HCEC 1CT (cell line): Measurements from ENCODE around the gene THBS2.

Experiments used
- DNase-seq: peaks from one replicate; pipeline ENCODE4 v3.0.0-alpha.2; 2017

The THBS2 gene

DNA sequence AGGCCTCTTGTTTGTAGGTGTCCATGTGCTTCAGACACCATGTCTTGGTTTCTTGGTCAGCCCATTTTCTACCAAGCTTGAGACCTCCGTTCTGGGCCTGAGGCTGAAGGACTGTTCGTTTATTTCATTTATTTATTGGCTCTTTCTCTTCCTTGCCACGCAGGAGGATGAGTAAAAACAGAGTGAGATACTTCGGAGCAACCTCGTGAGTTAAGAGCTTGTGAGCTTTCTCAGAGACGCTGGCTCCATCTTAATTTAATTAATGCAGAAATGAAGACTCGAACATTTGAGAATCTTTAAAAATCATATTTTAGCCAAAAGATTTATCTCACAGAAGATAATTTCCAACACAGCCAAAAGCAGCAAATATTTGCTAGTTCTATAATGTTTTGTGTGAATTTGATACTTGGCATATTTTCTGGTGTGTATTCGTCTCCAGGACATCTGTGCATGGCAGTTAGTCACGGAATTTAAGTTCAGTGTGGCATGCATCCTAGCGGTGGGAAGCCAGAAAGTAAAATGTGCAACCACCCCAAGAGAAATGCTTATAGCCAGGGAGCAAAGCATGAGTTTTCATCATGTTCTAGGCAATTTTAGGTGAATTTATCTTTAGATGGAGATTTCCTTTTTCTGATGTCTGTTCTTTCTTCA lies 76.0 kb downstream of the THBS2 start:
- DNase-seq: no peak

DNA sequence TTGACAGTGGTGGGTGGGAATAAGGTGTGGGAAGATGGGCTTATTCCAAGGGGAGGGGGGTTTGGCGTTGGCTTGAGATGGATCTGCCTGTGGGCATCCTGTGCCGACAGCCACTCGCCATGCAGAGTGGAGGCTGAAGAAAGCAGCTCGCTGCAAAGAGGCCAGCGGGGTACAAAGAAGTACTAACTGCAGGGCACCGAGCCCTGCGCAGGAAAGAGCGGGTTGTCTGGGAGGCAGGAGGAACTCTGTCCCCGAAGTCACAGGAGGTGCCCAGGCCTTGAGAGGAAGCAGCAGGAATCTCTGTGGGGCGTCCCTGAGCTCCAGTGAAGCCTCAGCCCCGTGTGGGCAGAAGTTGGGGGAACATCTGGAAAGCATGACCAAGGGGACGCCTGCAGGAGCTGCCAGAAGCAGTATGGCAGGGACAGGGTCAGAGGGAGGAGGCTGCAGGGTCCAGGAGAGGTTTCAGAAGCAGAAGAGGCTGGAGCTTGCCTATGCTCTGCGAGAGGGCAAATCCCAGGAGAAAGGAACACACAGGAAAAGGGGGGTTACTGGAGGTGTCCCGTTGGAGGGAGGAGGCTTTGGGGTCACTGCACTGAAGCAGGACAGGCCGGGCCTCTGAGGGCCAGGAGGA lies 77.2 kb downstream of the THBS2 start:
- DNase-seq: no peak

DNA sequence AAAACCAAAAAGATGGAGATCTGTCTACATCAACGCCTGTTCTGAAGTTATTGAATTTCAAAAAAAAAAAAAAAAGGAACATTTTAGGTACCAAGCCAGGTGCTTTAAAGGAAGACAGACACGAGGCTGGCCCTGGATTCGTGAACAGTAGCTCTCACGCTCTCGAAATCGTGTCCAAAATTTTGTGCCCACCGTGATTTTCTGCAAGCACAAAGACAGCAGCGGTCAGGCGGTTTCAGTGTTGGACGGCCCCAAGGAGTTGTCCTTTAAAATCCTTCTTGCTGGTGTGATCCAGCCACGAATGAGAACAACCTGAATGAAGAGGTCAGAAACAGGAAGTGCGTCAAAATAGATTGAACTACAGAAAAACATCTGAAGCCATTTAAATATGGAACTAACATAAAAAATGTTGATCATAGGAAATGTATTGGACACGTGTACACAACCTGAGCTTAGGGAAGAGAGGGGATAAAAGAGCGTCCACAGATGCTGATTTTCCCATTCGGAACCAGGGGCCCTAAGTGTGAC lies 78.2 kb downstream of the THBS2 start:
- DNase-seq: no peak

DNA sequence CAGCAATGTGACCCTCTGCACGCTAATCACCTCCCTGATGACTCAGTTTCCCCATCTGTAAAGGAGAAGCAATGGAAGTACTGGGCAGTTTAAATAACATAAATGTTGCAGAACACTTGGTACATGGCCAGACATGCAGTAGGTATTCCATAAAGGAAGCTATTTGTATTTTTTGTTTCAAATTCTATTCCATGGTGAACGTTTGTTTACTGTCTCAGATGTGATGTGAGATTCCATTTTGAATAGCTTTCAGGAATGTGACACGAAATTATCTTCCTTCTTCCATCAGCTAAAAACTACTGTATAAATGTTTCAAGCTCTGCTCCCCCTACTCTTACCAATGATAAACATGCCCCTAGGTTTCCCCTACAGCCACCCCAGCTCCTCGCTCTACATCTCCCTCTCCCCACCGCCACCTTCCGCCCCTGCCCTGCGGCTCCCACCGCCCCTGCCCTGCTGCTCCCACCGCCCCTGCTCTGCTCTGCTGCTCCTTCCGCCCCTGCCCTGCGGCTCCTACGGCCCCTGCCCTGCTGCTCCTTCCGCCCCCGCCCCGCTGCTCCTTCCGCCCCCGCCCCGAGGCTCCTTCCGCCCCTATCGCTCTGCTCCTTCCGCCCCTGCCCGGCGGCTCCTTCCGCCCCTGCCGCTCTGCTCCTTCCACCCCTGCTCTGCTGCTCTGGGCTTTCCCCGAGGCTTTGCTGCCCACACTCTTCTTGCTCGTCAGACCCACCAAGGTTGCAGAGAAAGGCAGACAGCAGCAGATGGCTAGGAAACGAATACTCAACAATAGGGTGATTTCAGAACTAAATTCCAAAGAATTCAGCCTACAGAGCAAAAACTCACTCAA lies 78.9 kb downstream of the THBS2 start:
- no peak for DNase-seq

- DNase-seq: peak; percentile 7
These were observed 79.9 kb downstream of the THBS2 start for GRCh38 chr6:169173532-169174268.

- no peak for DNase-seq
These were observed 80.7 kb downstream of the THBS2 start for GRCh38 chr6:169172946-169173345.

GRCh38 chr6:169172456-169172855 lies 81.2 kb downstream of the THBS2 start:
- DNase-seq: peak; percentile 65

- peak; percentile 35 for DNase-seq
These were observed 81.7 kb downstream of the THBS2 start for GRCh38 chr6:169171951-169172350.

GRCh38 chr6:169171016-169171415 lies 82.6 kb downstream of the THBS2 start:
- no peak for DNase-seq

DNA sequence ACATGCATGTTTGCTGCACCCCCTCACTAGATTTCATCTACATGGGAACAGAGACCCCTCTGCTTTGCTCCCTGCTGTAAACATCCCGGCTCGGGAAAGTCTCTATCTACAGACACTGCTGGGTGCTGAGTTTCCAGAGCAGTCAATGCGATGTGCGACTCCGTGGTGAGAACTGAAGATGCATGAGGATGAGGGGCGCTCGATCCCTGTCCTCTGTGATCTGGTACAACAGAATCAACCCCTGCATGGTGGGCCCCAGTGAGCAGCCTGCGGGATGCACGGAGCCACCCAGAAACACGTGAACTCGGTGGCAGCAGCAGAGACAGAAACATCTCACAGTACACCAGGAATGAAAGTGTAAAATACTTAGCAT lies 83.1 kb downstream of the THBS2 start:
- DNase-seq: no peak

- no peak for DNase-seq
These were observed 83.6 kb downstream of the THBS2 start for GRCh38 chr6:169169941-169170582.

GRCh38 chr6:169169375-169169774 lies 84.3 kb downstream of the THBS2 start:
- no peak for DNase-seq

- DNase-seq: no peak
These were observed 84.9 kb downstream of the THBS2 start for GRCh38 chr6:169168706-169169105.

DNA sequence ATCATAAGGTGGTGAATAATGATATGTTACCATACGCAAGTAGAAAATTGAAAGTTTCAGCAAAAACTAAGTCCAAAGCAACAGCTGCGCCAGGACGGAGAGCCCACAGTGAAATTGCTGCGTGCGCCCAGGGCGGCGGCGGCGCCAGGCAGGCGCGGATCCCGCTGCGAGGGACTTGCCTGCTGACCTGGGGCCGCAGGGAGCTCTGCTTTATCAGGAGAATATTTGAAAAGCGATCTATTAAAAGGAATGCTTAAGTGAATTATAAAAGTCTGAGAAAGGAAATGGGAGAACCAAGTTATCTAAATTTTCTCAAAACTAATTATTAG lies 85.4 kb downstream of the THBS2 start:
- DNase-seq: no peak

DNA sequence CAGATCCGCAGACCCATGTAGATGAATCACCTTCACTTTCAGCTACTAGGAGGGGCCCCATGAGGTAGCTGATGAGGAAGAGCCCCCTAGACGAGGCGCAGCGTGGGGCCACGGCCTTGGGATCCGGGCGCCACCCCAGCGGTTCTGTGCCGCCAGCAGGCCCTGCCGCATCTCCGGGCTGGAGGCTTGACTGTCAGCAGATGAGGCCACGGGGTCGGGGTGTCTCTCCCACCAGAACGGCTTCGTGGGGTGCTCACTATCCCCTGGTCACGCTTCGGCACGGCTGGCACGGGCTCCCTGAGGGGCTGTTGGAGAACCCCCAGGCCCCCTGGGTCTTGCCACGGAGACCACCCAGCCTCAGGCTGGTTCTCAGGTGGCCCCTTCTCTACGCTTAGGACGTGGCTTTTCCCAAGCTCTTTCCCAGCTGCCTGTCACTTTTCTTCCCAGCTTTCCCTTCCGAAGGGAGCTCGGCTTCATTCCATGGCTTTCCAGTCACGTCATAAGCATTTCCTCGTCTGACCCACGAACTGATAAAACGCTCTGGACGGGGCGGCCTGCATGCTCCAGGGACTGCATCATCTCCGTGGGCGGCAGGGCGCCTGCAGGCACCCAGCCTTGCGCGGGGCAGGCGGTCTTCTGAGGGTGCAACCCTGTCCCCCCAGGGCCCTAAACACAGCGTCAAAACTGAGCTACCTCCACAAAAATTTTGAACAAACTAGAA lies 85.9 kb downstream of the THBS2 start:
- peak; percentile 20 for DNase-seq

- DNase-seq: no peak
These were observed 86.6 kb downstream of the THBS2 start for GRCh38 chr6:169166896-169167580.
